ENCODE results near the gene C3orf18. TPM values are rescaled to one million over a fixed set of nuclear protein-coding genes. Genes with fewer than 3 reads are reported as not detected.

Gene C3orf18
- total RNA-seq, result 1 to 10 TPM; 1.3 to 3.7 (median 2.2) TPM

DNA sequence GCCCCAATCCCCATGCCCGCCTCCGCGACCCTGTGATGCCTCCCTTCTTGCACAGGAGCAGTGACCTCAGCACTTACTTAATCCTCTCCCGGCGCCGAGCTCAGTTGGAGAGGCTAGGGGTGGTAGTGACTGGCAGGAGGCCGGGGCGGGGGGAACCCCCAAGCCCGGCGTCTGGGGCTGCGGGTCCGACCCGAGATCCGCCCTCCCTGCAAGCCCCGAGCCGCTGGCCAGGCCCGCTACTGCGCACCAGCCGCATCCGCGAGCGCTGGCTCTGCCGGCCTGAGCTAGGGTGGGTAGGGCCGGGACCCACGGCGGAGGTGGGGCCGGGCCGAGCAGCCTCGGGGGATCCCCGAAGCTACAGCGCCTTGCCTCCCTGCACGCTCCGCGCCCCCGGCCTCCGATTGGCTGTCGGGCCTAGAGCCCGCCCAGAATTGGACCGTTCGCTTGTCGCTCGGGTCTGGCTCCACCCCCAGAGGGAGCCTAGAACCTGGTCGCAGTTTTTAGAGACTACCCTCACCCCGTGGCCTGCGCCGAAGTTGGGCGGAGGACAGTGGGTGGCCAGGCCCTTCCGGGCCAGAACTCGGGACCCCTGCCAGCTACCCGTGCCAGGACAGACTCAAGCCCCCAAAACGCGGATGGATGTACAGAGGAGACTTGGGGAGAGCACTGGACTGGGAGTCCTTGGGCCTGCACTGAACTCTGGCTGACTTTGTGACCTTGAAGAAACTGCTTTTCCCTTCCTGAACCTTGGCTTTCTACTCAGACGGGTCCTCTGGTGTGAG lies at the start of gene C3orf18:
Gene C3orf18, minus strand, starts transcription at position 362 of the 782 bp plus-strand sequence. CDS start 2,048 bp downstream, outside the sequence.
- peak in 1 of 2 donors; percentile 12 for TF ChIP-seq POLR2A (IDR thresholded peaks at IDR 0.05)
- TF ChIP-seq, protein P1, sequence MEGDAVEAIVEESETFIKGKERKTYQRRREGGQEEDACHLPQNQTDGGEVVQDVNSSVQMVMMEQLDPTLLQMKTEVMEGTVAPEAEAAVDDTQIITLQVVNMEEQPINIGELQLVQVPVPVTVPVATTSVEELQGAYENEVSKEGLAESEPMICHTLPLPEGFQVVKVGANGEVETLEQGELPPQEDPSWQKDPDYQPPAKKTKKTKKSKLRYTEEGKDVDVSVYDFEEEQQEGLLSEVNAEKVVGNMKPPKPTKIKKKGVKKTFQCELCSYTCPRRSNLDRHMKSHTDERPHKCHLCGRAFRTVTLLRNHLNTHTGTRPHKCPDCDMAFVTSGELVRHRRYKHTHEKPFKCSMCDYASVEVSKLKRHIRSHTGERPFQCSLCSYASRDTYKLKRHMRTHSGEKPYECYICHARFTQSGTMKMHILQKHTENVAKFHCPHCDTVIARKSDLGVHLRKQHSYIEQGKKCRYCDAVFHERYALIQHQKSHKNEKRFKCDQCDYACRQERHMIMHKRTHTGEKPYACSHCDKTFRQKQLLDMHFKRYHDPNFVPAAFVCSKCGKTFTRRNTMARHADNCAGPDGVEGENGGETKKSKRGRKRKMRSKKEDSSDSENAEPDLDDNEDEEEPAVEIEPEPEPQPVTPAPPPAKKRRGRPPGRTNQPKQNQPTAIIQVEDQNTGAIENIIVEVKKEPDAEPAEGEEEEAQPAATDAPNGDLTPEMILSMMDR (IDR thresholded peaks at IDR 0.05), result no peak
- Histone ChIP-seq H3K27me3 (no peaks in the 10 kb centered on the region), H3K27ac (peak within 1 kb of the TSS; percentile 47), H3K36me3 (no peaks in the 10 kb centered on the region), H3K9me3 (no peaks in the 10 kb centered on the region), H3K4me1 (peaks cover 41% of the 10 kb centered on the region), H3K4me3 (peak within 1 kb of the TSS; percentile 67)
- 10% methylated on average over 17 of the region's 53 CpGs for WGBS
- DNase-seq (ENCODE audit: low spot score in 2 of 2), result peak; percentile 96 to 97

DNA sequence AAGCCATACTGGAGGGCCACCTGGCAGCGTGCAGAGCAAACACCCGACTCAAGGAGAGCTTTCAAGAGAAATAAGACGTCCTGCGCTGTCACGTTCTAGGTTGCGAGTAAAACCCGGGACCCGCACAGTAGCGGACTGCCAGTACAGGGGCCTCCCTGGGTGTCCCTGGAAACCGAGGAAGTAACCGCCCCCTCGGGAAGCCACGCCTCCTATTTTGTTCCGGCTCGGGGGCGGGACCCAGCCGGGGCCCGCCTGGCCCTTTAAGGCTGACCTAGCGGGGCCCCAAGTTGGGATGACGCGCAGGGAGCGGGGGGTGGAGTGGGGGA lies 49.2 kb upstream of the C3orf18 start:
- 3% methylated on average over 9 of the region's 22 CpGs for WGBS
- H3K4me1 ChIP-seq, result peaks cover 61% of the 10 kb centered on the region
- TF ChIP-seq POLR2A (IDR thresholded peaks at IDR 0.05), result no peak
- TF ChIP-seq, protein P1 (IDR thresholded peaks at IDR 0.05), result no peak
- no peaks in the 10 kb centered on the region for H3K36me3 ChIP-seq
- peak; percentile 97 for DNase-seq (ENCODE audit: low spot score in 2 of 2)
- H3K27ac ChIP-seq, result peak overlapping the region; percentile 88
- H3K9me3 ChIP-seq, result no peaks in the 10 kb centered on the region
- no peaks in the 10 kb centered on the region for H3K27me3 ChIP-seq
- H3K4me3 ChIP-seq, result peak overlapping the region; percentile 79

DNA sequence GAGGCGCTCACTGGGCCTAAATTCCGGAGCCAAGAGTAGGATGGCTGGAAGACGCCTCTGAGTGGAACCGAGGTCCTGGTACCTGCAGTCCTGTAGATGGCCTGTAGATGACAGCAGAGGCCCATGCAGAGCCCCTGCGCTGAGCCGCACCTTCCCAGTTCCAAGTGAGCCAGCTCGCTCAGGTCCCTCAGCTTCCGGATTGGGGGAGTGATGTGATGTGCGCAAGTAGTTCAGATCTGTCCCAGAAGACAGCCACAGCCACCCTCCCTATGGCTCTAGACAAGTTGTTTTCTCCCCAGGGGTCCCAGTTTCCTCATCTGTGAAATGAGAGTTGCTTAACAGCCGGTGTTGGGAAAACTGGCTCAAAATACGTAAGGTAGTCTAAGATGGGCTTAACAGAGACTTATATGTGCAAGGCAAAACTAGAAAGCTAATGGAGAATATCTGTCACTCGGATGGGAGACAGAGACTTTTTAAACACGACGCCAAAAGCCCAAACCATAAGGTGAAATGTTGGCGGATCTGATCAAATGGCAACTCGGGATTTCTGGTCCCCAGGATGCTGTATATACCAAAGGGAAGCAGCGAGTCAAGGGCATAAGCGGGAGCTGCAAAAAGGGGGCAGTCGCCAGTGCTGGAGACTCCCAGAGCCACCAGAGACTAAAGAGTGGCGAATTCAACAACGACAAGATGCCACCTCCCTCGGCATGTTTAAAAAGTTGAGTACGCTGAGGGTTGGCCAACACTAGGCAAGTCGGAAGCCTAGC lies 48.6 kb upstream of the C3orf18 start:
- peak; percentile 90 to 92 for DNase-seq (ENCODE audit: low spot score in 2 of 2)
- no peaks in the 10 kb centered on the region for H3K36me3 ChIP-seq
- no peaks in the 10 kb centered on the region for H3K27me3 ChIP-seq
- peaks cover 63% of the 10 kb centered on the region for H3K4me1 ChIP-seq
- H3K4me3 ChIP-seq, result peak overlapping the region; percentile 79
- TF ChIP-seq POLR2A (IDR thresholded peaks at IDR 0.05), result no peak
- TF ChIP-seq, protein P1 (IDR thresholded peaks at IDR 0.05), result peak; percentile 97 to 98
- peak overlapping the region; percentile 88 for H3K27ac ChIP-seq
- H3K9me3 ChIP-seq, result no peaks in the 10 kb centered on the region
- WGBS, result 2% methylated on average over 18 of the region's 24 CpGs

DNA sequence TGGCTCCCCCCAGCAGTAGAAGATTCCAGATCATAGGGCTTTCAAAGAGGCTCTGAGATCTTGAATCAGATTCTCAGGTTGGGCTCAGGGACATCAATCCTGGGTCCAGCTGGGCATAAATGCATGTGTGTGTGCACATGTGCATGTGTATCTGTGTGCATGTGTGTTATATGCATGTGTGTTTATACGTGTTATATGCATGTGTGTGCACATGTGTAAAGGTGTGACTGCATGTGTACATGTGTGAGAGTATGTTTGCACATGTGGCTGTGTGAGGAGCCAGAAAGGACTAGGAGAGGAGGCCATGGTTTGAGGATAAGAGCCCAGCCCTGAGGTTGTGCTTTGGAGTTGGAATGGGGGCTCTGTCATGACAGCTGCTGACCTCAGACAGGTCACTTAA lies 47.6 kb upstream of the C3orf18 start:
- Histone ChIP-seq H3K4me3 (no peak overlapping the region), H3K27ac (no peak overlapping the region), H3K4me1 (peaks cover 72% of the 10 kb centered on the region), H3K36me3 (no peaks in the 10 kb centered on the region), H3K27me3 (no peaks in the 10 kb centered on the region), H3K9me3 (no peaks in the 10 kb centered on the region)
- TF ChIP-seq EP300 (IDR thresholded peaks at IDR 0.05), result no peak
- TF ChIP-seq POLR2A (IDR thresholded peaks at IDR 0.05), result no peak
- TF ChIP-seq POLR2AphosphoS5 (IDR thresholded peaks at IDR 0.05), result no peak
- TF ChIP-seq, protein P1 (IDR thresholded peaks at IDR 0.05), result no peak
- no peak for DNase-seq (ENCODE audit: low spot score in 2 of 2)
- 67% methylated on average over 1 of the region's 1 CpG for WGBS
